ENCODE measurements around the gene NDUFV3.
"Not testable (repeated sequence)": the region's sequence is repeated elsewhere in the genome, so short reads cannot be mapped to it uniquely, and the experiment has no call there.

Gene NDUFV3

GRCh38 chr21:42892931-42893755, at the start of gene NDUFV3:
Gene NDUFV3 (plus strand): TSS chr21:42893309. CDS start chr21:42893334, 25 bp downstream.
- peak; percentile 99 to 100 for DNase-seq (ENCODE audit: extremely low read depth in 1 of 2, low read depth in 1 of 2)

- no peak for DNase-seq (ENCODE audit: extremely low read depth in 1 of 2, low read depth in 1 of 2)
Observed at GRCh38 chr21:42844411-42845113, 48.5 kb upstream of the NDUFV3 start.

DNA sequence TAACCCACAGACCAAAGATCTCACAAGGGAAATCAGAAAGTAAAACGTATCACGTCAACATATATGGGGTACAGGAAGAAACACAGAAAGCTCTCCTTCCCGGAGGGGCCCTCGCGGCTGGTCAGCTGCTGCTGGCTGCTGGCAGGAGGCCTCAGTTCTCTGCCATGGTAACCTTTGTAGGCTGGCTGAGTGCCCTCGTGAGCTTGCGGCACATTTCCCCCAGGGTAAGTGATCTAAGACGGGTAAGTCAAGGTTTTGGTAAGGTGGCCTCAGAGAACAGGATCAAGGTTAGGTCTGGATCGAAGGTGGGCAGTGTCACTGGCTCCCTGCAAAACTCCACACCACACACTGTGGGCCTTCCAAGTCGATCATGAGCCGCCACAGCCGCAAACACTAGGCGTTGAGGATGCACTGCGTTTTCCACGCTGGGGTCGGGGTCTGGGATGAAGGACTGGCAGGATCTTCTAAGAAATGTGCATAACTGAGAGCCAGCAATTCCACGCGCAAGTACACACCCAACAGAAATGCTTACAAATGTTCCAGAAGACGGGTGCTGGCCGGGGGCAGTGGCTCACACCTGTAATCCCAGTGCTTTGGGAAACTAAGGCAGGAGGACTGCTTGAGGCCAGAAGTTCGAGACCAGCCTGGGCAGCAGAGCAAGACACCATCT, 47.7 kb upstream of the NDUFV3 start:
- no peak for DNase-seq (ENCODE audit: extremely low read depth in 1 of 2, low read depth in 1 of 2)

DNA sequence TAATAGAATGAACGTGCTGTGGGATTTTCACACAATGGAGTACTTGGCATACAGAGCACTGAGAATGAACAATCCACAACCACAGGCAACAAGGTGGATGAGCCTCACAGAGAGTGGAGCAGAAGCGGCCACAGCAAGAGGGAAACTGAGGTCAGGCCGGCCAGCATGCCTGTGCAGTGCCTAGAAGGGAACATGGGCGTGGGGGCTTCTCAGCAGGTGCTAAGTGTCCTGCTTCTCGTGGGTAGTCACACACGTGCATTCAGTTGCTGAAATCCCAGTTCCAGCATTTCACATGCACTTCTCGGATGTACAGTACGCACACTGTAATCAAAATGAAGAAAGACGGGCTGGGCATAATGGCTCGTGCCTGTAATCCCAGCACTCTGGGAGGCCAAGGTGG, 46.9 kb upstream of the NDUFV3 start:
- DNase-seq (ENCODE audit: extremely low read depth in 1 of 2, low read depth in 1 of 2) = no peak

DNA sequence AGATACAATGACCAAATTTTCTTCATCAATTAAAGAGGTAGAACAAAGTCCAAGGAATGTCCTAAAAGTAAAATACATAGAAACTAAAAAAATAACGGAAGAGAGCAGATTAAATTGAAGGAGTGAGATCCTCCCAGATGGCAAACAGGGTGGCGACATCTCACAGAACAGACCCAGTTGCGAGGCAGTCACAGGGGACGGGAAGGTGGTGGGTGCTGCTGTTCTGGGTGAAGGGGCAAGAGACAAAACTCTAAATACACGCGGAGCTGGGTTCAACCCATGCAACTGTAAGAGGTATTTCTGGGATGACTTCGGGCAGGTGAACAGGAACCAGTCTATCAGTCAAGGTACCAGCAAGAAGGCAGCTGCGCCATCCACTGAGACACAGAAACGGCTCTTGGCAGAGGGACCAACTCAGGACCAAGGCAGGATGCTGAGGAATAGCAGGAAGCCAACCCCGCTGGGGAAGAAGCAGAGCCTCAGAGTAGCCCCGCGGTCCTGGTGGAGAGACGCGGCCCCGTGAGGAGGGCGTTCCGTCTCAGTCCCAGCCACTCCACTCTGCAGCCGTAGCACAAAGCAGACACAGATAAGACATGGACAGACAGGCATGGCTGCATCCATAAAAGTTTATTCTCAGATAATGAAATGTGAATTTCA, 45.9 kb upstream of the NDUFV3 start:
- DNase-seq (ENCODE audit: extremely low read depth in 1 of 2, low read depth in 1 of 2) = no peak

- DNase-seq (ENCODE audit: extremely low read depth in 1 of 2, low read depth in 1 of 2) = no peak
Observed at GRCh38 chr21:42847726-42848125, 45.4 kb upstream of the NDUFV3 start.

- DNase-seq (ENCODE audit: extremely low read depth in 1 of 2, low read depth in 1 of 2) = not testable (repeated sequence)
Observed at GRCh38 chr21:42848144-42848931, 44.8 kb upstream of the NDUFV3 start.

GRCh38 chr21:42848932-42849758, 44.0 kb upstream of the NDUFV3 start:
- DNase-seq (ENCODE audit: extremely low read depth in 1 of 2, low read depth in 1 of 2) = no peak

- DNase-seq (ENCODE audit: extremely low read depth in 1 of 2, low read depth in 1 of 2) = no peak
Observed at GRCh38 chr21:42849759-42850412, 43.2 kb upstream of the NDUFV3 start.

DNA sequence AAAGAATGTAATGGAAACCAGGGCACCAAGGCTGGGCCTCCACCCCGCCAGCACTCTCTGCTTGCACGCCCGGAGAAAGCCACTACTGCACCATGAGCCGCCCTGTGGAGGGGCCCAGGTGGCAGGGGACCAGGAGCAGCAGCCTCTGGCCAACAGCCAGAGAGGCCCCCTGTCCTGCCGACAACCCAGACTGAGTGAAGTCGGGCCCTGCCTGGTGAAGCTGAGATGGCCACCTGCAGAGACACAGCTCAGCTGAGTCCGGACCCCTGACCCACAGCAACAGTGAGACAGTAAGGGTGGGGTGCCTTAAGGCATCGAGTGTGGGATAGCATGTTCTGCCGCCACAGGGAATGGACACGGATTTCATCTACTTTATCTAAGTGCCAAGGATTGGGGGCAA, 42.6 kb upstream of the NDUFV3 start:
- no peak for DNase-seq (ENCODE audit: extremely low read depth in 1 of 2, low read depth in 1 of 2)

GRCh38 chr21:42850866-42851391, 42.2 kb upstream of the NDUFV3 start:
- no peak for DNase-seq (ENCODE audit: extremely low read depth in 1 of 2, low read depth in 1 of 2)

GRCh38 chr21:42851812-42852665, 41.1 kb upstream of the NDUFV3 start:
- DNase-seq (ENCODE audit: extremely low read depth in 1 of 2, low read depth in 1 of 2) = no peak

DNA sequence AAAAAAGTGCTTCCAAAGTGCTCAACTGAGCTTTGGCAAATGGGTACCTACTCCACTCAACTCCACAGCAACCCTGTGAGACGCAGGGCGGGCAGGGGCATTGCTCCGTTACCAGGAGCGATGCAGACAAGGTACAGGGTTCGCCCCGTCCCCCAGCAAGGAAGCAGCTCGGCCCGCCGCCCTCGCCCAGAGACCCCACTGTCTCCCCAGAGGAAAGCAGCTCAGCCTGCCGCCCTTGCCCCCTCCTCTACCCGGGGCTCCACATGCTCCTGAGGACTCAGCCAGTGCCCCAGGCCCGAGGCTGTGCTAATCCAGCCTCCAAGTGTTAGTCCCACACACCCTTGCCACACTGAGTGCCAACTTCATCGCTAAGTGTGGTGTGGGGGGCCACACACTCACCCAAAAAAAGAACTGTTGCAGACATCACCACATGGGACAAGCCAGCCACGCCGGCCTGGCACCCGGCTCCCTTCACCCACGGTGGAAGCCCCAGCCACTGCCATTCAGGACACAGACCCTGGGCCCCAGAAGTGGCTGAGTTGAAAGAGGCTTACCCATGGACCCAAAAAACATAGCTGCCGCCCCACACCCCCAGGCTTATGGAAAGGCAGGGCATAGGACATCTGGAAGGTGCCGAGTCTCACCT, 40.1 kb upstream of the NDUFV3 start:
- no peak for DNase-seq (ENCODE audit: extremely low read depth in 1 of 2, low read depth in 1 of 2)

DNA sequence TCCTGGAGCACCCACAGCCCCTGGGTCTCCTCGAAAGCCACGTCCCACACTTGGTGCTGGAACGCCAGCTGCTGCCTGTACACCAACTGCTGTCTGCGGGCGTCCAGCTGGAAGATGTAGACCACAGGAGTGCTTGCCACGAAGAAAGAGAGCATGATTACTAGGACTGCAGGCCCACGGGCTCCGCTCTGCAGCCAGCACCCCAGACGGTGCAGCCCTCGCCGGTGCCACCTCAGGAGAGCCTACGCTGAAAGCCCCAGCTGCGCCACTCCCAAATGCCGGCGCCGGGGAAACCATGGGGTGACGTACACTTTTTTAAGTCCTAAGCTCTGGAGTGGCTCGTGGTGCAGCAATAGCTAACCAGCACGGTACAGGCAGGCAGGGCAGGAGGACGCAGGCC, 39.5 kb upstream of the NDUFV3 start:
- DNase-seq (ENCODE audit: extremely low read depth in 1 of 2, low read depth in 1 of 2) = no peak

DNA sequence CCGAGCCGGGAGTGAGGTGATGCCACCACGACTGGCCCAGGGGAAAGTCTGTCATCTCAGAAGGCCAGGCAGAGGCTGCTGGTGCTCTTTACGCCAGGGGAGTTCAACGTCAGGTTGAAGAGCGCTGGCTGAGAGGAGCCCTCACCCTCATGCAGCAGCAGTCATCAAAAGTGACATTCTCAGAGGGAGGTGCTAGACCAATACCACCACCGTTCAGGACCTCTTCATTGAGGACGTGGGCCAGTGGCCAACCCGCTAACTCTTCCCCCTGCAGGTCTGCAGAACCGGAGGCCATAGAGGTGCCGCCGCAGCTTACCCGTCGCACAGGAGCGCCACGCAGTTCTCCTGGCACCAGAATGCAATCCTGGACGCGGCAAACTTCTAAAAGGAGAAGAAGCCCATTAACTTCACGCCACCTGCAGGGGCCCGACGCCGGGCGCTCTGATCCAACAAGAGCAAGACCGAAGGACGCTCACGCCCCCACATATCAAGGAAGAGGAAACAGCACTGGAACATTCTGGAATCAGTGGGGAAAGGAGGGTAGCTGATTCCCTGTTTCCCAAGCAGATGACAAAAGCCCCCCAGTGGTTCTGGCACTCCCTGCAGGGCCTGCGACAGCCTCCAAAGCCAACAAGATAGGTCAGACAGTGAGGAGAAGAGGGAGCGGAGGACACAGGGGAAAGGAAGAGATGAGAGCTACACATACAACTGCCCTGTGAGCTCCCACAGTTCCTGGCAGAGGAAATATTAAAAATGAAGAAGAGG, 38.7 kb upstream of the NDUFV3 start:
- no peak for DNase-seq (ENCODE audit: extremely low read depth in 1 of 2, low read depth in 1 of 2)

DNA sequence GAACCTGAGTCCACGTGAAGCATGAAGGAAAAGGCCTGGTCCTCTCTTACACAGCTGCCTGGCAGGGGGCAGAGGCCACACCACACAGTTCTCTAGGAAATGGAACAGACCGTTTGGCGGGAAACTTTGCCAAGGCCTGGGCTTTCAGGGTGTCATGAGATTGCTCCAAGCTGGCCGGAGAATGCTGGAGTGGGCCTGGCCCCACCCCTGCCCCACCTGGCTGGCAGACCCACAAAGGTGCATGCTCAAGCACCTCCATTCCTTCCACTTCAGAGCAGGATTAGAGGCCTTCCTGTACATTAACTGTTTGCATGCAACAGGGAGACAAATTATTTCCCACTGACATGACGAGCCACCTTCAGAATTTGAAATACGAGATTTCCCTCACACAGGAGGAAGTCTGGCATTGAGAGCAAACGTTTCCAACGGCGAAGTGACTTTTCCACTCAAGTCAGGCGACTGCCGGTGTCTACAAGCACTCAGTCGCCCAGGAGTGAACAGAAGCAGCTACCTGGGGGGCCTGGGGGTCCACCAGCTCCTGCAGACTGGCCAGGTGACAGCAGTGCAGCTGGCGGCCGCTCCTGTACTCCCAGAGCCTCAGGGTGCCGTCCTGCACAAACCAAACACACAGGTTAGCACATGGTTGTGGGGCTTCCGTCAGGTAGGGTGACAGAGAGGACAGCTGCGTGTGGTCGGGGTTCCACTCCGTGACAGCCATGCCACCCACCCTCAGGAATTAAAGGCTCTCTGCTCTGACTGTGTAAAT, 37.8 kb upstream of the NDUFV3 start:
- no peak for DNase-seq (ENCODE audit: extremely low read depth in 1 of 2, low read depth in 1 of 2)
